GM23338 (cell line): ENCODE results near the gene SIRT4.

Experiments
- EZH2 ChIP-seq: fragments of 200-600 bp; sonication (generic); IDR thresholded peaks from one replicate; pipeline ENCODE4 v1.8.0; 2017; ENCODE audit warnings: antibody characterized with exemption, mild to moderate bottlenecking, low read depth; ENCODE audit not compliant: unreplicated experiment
- POLR2AphosphoS5 ChIP-seq: IDR thresholded peaks from 2 replicates; pipeline ENCODE4 v1.6.1; 2016; ENCODE audit warnings: antibody characterized with exemption, low read depth
- TF ChIP-seq, protein P1 (sequence below), 2 experiments: fragments of 200-600 bp in 1 of 2; sonication (generic) in 1 of 2; conservative IDR thresholded peaks; 2 replicates each; pipeline versions ENCODE4 v1.5.1 to v1.6.1; 2016 to 2017; ENCODE audit warnings: antibody characterized with exemption in 2 of 2, low read depth in 2 of 2, mild to moderate bottlenecking in 2 of 2, moderate library complexity in 1 of 2

DNA sequence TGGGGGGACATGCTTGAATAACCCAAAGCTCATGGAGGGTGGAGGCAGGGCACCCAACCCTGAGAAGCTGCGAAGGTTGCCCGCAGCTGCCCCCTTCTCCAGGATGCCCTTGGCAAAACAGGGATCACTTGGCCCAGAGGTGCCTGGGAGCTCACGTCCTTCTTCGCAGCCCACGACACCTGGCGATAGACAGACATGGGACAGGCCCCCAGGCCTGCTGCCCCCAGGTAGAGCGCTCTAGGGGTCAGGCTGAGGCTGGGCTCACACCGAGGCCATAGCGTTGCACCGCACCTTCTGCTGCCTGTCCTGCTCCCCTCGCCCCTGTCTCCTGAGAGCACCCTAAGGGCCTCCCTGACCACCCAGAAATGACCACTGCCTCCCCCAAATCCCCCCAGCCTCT lies 45.6 kb downstream of the SIRT4 start:
- TF ChIP-seq POLR2AphosphoS5 (no peak), EZH2 (no peak)
- TF ChIP-seq, protein P1, sequence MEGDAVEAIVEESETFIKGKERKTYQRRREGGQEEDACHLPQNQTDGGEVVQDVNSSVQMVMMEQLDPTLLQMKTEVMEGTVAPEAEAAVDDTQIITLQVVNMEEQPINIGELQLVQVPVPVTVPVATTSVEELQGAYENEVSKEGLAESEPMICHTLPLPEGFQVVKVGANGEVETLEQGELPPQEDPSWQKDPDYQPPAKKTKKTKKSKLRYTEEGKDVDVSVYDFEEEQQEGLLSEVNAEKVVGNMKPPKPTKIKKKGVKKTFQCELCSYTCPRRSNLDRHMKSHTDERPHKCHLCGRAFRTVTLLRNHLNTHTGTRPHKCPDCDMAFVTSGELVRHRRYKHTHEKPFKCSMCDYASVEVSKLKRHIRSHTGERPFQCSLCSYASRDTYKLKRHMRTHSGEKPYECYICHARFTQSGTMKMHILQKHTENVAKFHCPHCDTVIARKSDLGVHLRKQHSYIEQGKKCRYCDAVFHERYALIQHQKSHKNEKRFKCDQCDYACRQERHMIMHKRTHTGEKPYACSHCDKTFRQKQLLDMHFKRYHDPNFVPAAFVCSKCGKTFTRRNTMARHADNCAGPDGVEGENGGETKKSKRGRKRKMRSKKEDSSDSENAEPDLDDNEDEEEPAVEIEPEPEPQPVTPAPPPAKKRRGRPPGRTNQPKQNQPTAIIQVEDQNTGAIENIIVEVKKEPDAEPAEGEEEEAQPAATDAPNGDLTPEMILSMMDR (conservative IDR thresholded peaks at IDR 0.05; ENCODE audit: low read depth in 2 of 2) = no peak
